Hematopoietic multipotent progenitor cell treated with erythropoietin and hydrocortisone succinate and interleukin-3 and kit ligand, for 4 days (in vitro differentiated cells): ENCODE data around the gene DMAC2.
"Not testable (repeated sequence)": the region's sequence is repeated elsewhere in the genome, so short reads cannot be mapped to it uniquely, and the experiment has no call there.

Source experiments
- DNase-seq: peaks from one replicate; pipeline ENCODE4 v3.0.0-alpha.2; 2015

DMAC2 gene

GRCh38 chr19:41439441-41440222 is at the start of gene DMAC2:
Gene DMAC2, minus strand, starts transcription at chr19:41439912. Its CDS starts 13 bp downstream, at chr19:41439899.
- peak; percentile 100 for DNase-seq

GRCh38 chr19:41486953-41487352 is 47.2 kb upstream of the DMAC2 start:
- DNase-seq = not testable (repeated sequence)

- DNase-seq = no peak
Measured at GRCh38 chr19:41484822-41485221, 45.1 kb upstream of the DMAC2 start.

- DNase-seq = no peak
Measured at GRCh38 chr19:41480336-41480735, 40.6 kb upstream of the DMAC2 start.

DNA sequence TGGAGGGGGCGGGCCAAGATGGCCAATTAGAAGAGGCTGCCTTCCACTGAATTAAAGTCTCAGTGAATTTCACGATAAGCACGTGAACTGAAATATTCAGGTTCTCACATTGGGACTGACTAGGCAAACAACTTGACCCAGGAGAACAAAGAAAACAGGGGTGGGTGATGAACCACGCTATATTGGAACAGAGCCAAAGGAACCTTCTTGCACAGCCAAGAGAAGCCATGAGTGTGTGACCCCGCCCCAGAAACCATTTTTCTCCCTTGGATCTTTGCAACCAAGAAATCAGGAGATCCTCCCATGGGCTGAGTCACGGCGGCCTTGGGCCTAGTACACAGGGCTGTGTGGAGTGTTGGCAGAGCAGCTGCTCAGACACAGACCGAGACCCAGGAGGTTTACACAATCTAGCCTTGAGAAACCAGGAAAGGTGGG is 40.1 kb upstream of the DMAC2 start:
- peak; percentile 10 for DNase-seq

DNA sequence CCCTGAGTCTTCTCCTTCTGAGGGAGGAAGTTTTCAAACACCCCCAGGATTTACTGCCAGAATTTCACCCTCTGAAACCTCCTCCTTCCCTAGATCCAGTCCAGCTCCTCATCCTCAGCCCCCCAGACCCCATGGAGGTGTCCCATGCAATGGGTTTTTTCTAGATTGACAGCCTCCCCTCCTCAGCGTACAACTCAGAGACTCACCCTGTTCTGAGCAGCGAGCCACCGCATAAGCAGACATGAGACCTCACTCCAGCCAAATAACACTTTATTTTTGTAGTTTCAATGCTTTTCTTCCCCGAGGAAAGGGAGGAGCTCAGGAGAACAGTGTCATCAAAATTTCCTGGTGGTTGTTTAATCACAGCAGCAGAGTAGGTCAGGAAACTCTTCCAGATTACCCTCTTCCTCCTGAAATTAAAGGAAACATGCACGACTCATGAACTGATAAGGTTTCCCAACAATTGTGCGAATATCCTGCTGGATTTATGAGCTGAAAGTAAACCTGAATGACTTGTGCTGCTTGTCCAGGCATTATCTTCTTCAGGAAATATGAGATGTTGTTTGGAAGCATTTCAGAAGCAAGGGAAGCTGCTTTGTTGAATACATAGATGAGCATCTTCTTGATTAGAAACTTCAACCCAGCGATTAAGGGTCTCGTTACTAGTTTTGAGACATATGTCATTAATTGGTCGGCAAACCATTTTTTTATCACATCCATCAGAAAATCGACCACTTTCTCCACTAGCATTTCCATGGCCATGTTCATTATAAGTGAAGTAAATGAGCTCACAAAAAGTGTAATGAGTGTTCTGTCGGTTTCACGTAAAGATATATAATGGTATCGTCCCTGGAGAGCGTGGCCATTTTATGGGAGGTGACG is 39.4 kb upstream of the DMAC2 start:
- no peak for DNase-seq

GRCh38 chr19:41478171-41478570 is 38.5 kb upstream of the DMAC2 start:
- DNase-seq = no peak

GRCh38 chr19:41476583-41476982 is 36.9 kb upstream of the DMAC2 start:
- DNase-seq = no peak

GRCh38 chr19:41463257-41464256 is 23.8 kb upstream of the DMAC2 start:
- DNase-seq = peak; percentile 43

DNA sequence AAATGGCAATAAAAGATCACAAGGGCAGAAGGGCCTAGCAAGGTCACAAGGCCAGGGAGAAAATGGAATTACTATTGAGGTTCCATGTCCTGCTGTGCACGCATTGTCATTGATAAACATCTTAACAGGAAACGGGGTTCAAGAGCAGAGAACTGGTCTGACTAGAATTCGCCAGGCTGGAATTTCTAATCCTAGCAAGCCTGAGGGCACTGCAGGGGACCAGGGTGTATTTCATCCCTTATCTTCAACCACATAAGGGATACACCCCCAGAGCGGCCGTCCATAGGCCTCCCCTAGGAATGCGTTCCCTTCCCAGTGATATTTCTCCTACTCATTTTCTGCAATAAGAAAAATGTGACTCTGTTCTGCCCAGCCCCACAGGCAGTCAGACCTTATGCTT is 22.8 kb upstream of the DMAC2 start:
- DNase-seq = no peak

- DNase-seq = peak; percentile 38
Measured at GRCh38 chr19:41457241-41457640, 17.5 kb upstream of the DMAC2 start.

- no peak for DNase-seq
Measured at GRCh38 chr19:41456342-41456918, 16.7 kb upstream of the DMAC2 start.

DNA sequence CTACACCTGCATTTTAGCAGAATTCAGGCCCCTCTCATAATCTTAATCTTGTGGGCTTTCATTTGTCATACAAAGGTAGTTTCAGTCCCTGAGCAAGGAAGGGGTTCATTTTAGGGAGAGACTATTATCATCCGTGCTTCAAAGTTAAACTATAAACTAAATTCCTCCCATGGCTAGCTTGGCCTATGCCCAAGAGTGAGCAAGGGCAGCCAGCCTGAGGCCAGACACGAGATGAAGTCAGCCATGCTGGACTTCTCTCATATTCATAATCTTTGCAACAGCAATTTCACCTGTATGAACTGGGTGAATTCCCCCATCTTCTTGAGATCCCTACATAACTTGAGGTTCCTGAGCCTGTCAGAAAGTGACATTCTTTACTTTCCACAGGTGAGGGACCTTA is 16.2 kb upstream of the DMAC2 start:
- DNase-seq = no peak

- DNase-seq = no peak
Measured at GRCh38 chr19:41452584-41453275, 13.0 kb upstream of the DMAC2 start.

- no peak for DNase-seq
Measured at GRCh38 chr19:41449865-41450178, 10.1 kb upstream of the DMAC2 start.

- DNase-seq = peak; percentile 81
Measured at GRCh38 chr19:41449079-41449864, 9.6 kb upstream of the DMAC2 start.

GRCh38 chr19:41447732-41448332 is 8.1 kb upstream of the DMAC2 start:
- DNase-seq = no peak

- no peak for DNase-seq
Measured at GRCh38 chr19:41445575-41445974, 5.9 kb upstream of the DMAC2 start.

- DNase-seq = no peak
Measured at GRCh38 chr19:41443813-41444455, 4.2 kb upstream of the DMAC2 start.
